HepG2 (cell line): Measurements from ENCODE around the gene ICOS. TPM values are rescaled to one million over a fixed set of nuclear protein-coding genes. Genes with fewer than 3 reads are reported as not detected.

Experiments used
- ATAC-seq: fragments of 200-7000 bp; cut with Tn5 transposase; 3 replicates; pipeline ENCODE4 v1.9.1; 2020; ENCODE audit warnings: mild to moderate bottlenecking, moderate library complexity
- BruUV-seq: library from RNA; stranded (reverse); fragments of 400-500 nt; replicated peaks from 2 replicates; lab custom pipeline; 2021; lab: Mats Ljungman, UMichigan
- CTCF ChIA-PET: fragments of 300-600 bp; formaldehyde crosslinking; extraction: SDS; loops from one replicate; lab custom pipeline; 2021; ENCODE audit warnings: low total read pairs, inconsistent platforms, low intra/inter-chr PET ratio; lab: Yijun Ruan, JAX
- POLR2A ChIA-PET: fragments of 350-600 bp; sonication (Branson Sonifier 250); formaldehyde crosslinking; loops from one replicate; lab custom pipeline; 2020; ENCODE audit warnings: antibody characterized with exemption, inconsistent platforms; lab: Yijun Ruan, JAX
- DNase-seq: peaks from one replicate; pipeline ENCODE4 v3.0.0-alpha.2; 2015; ENCODE audit warnings: low spot score
- FAIRE-seq: peaks from 3 replicates; lab custom pipeline; 2011; peaks lifted over from hg19 to GRCh38; lab: Jason Lieb, UNC
- H2AFZ ChIP-seq: one replicate; pipeline ENCODE4 v1.6.1; 2011; ENCODE audit warnings: low read length, inconsistent platforms
- H3K27ac ChIP-seq: fragments of 300-600 bp; 3 replicates; pipeline ENCODE4 v1.8.0; 2011; ENCODE audit warnings: mixed run types, mild to moderate bottlenecking, mixed read lengths, low read length, inconsistent platforms; ENCODE audit not compliant: insufficient read depth; ENCODE audit errors: extremely low read length
- H3K27me3 ChIP-seq, 2 experiments: fragments of 200-600 bp in 1 of 2; 2 replicates in 1 of 2; 3 replicates in 1 of 2; pipeline versions ENCODE4 v1.6.0 to v1.8.0; 2011; ENCODE audit warnings: low read length in 2 of 2, mild to moderate bottlenecking in 2 of 2, moderate library complexity in 2 of 2, inconsistent platforms in 1 of 2; ENCODE audit not compliant: insufficient read depth in 2 of 2, control insufficient read depth in 1 of 2
- H3K36me3 ChIP-seq, 2 experiments: fragments of 200-600 bp in 1 of 2; replicated peaks in 1 of 2; 2 replicates in 1 of 2; 3 replicates in 1 of 2; pipeline versions ENCODE4 v1.5.1 to v1.8.0; 2011; ENCODE audit warnings: low read length in 2 of 2, inconsistent platforms in 1 of 2; ENCODE audit not compliant: insufficient read depth in 2 of 2, control insufficient read depth in 1 of 2
- H3K4me1 ChIP-seq: 2 replicates; pipeline ENCODE4 v1.5.1; 2012; ENCODE audit warnings: low read length, inconsistent platforms; ENCODE audit not compliant: insufficient read depth
- H3K4me2 ChIP-seq: 2 replicates; pipeline ENCODE4 v1.6.0; 2011; ENCODE audit warnings: low read depth, low read length, inconsistent platforms
- H3K4me3 ChIP-seq, 3 experiments: fragments of 200-600 bp in 1 of 3; sonication (generic), shearing (Covaris generic) in 1 of 3; replicated peaks in 1 of 3; 2 replicates each; pipeline ENCODE4 v1.5.1; 2011 to 2016; ENCODE audit warnings: low read length in 3 of 3, inconsistent platforms in 2 of 3, low read depth in 2 of 3, mild to moderate bottlenecking in 2 of 3, control low read depth in 1 of 3, mixed read lengths in 1 of 3; ENCODE audit not compliant: insufficient read depth in 1 of 3
- H3K79me2 ChIP-seq: one replicate; pipeline ENCODE4 v1.6.1; 2011; ENCODE audit warnings: low read length, inconsistent platforms; ENCODE audit not compliant: insufficient read depth
- H3K9ac ChIP-seq: 2 replicates; pipeline ENCODE4 v1.6.0; 2011; ENCODE audit warnings: mild to moderate bottlenecking, low read depth, low read length, inconsistent platforms; ENCODE audit not compliant: insufficient read depth
- H3K9me3 ChIP-seq: 2 replicates; pipeline ENCODE4 v1.5.1; 2012; ENCODE audit warnings: mild to moderate bottlenecking, low read length
- H4K20me1 ChIP-seq: 2 replicates; pipeline ENCODE4 v1.6.0; 2011; ENCODE audit warnings: inconsistent platforms, mild to moderate bottlenecking, low read length, moderate library complexity; ENCODE audit not compliant: insufficient read depth
- ERF ChIP-seq: IDR thresholded peaks from 2 replicates; pipeline ENCODE4 v1.6.1; 2018; ENCODE audit warnings: missing biosample characterization, missing genetic modification reagents
- HNRNPK ChIP-seq: fragments of 200-400 bp; formaldehyde crosslinking; IDR thresholded peaks from 2 replicates; pipeline ENCODE4 v1.6.1; 2018; ENCODE audit warnings: low read length, low read depth, moderate library complexity, mild to moderate bottlenecking; ENCODE audit not compliant: poor library complexity, severe bottlenecking
- KLF15 ChIP-seq: sonication (generic); formaldehyde crosslinking; IDR thresholded peaks from 2 replicates; pipeline ENCODE4 v1.8.1; 2023; ENCODE audit warnings: borderline replicate concordance, mild to moderate bottlenecking, inconsistent platforms, missing genetic modification reagents, mixed read lengths
- PPARG ChIP-seq: conservative IDR thresholded peaks from 2 replicates; pipeline ENCODE4 v1.6.1; 2016; ENCODE audit warnings: missing biosample characterization, missing genetic modification reagents
- RELA ChIP-seq: sonication (generic); formaldehyde crosslinking; IDR thresholded peaks from 2 replicates; pipeline ENCODE4 v1.4.0; 2020; ENCODE audit warnings: missing genetic modification reagents
- ZBTB7B ChIP-seq: sonication (generic); formaldehyde crosslinking; IDR thresholded peaks from 2 replicates; pipeline ENCODE4 v1.4.0; 2020; ENCODE audit warnings: missing genetic modification reagents
- ZFYVE20 ChIP-seq: sonication (generic); formaldehyde crosslinking; IDR thresholded peaks from 2 replicates; pipeline ENCODE4 v1.8.0; 2023; ENCODE audit warnings: low read depth, mild to moderate bottlenecking, moderate library complexity, missing genetic modification reagents, borderline replicate concordance
- ZNF570 ChIP-seq: sonication (generic); formaldehyde crosslinking; IDR thresholded peaks from 2 replicates; pipeline ENCODE4 v1.4.0; 2020; ENCODE audit warnings: mild to moderate bottlenecking, missing genetic modification reagents, borderline replicate concordance
- ZNF761 ChIP-seq: sonication (generic); formaldehyde crosslinking; conservative IDR thresholded peaks from 2 replicates; pipeline ENCODE4 v1.4.0; 2020; ENCODE audit warnings: mild to moderate bottlenecking, missing genetic modification reagents
- ZSCAN9 ChIP-seq: IDR thresholded peaks from 2 replicates; pipeline ENCODE4 v1.6.1; 2016; ENCODE audit warnings: borderline replicate concordance
- WGBS: methylation state at CpG from one replicate; pipeline ENCODE4 v1.1.6; 2017; ENCODE audit warnings: low lambda C conversion rate; 5-methylcytosine and 5-hydroxymethylcytosine counted together
- in situ Hi-C: cut with HindIII; loops from 2 replicates; pipeline ENCODE4 v1.10.0; 2017; ENCODE audit warnings: low pct_unique_long_range_greater_than_20kb; ENCODE audit not compliant: extremely low pct_ligation_motif_present
- intact Hi-C: fragments of 100-400 bp; cut with micrococcal nuclease; formaldehyde crosslinking; loops from one replicate; pipeline ENCODE4 v1.10.0; 2022; ENCODE audit not compliant: unreplicated experiment
- polyA plus RNA-seq, 8 experiments: library from polyadenylated mRNA; depleted of rRNA in 3 of 8; stranded (reverse) in 7 of 8; unstranded in 1 of 8; fragments of >200 nt; fragmentation: Illumina TruSeq in 4 of 8; extraction: Trizol in 4 of 8; gene quantifications; 2 replicates each; pipeline versions ENCODE4 v1.2.1 to v1.2.3, GENCODE V29; 2011 to 2016; ENCODE audit warnings: low read depth in 4 of 8, missing spikeins in 1 of 8, mixed read lengths in 1 of 8; ENCODE audit not compliant: insufficient read depth in 1 of 8
- total RNA-seq, 5 experiments: library from RNA; depleted of rRNA; stranded (reverse); fragments of >200 nt; fragmentation: Illumina TruSeq; extraction: Trizol; gene quantifications; 2 replicates each; pipeline ENCODE4 v1.2.3, GENCODE V29; 2016; ENCODE audit warnings: low read depth in 1 of 5
- TF ChIP-seq, protein P1 (sequence below): IDR thresholded peaks from 2 replicates; pipeline ENCODE4 v1.6.1; 2016; ENCODE audit warnings: mild to moderate bottlenecking
- TF ChIP-seq, protein P2 (sequence below): sonication (generic); formaldehyde crosslinking; IDR thresholded peaks from 2 replicates; pipeline ENCODE4 v1.4.0; 2020; ENCODE audit warnings: missing genetic modification reagents, borderline replicate concordance
- TF ChIP-seq, protein P3 (sequence below): sonication (generic); formaldehyde crosslinking; IDR thresholded peaks from 2 replicates; pipeline ENCODE4 v1.5.0; 2020; ENCODE audit warnings: missing genetic modification reagents
- TF ChIP-seq, protein P4 (sequence below): sonication (generic); formaldehyde crosslinking; IDR thresholded peaks from 2 replicates; pipeline ENCODE4 v1.5.1; 2020; ENCODE audit warnings: mild to moderate bottlenecking, missing genetic modification reagents, borderline replicate concordance

Gene ICOS
- total and polyA plus RNA-seq, 2 of the 13 experiments (the other 11 are each of a cell fraction or from before 2014, with no cell fraction given) = not detected

DNA sequence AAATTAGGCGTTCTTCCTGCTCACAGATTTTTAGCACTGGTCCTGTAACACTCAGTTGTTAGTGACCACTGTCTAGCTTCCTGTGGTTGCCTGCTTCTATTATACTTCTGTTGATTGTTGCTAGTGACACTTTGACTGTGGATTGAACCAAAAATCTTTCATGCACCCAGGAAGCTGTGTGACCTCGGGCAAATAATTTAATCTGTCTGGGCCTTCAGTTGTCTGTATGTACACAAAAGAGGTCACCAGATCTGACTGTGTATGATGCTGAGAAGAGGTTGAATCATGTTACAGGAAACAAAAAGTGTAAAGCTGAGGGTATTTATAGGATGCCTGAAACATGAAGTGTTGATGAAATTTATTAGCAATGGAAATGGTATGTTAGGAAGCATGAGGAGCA, 12.7 kb downstream of the ICOS start:
- no peaks in the 10 kb centered on the region for H3K4me1 ChIP-seq
- no peak overlapping the region for H2AFZ ChIP-seq
- CTCF ChIA-PET = no interaction called here
- no peak for DNase-seq
- no peak overlapping the region for H3K4me3 ChIP-seq
- H3K9me3 ChIP-seq = peaks cover 2% of the 10 kb centered on the region
- H3K79me2 ChIP-seq = no peaks in the 10 kb centered on the region
- intact Hi-C loops (no loop called here), in situ Hi-C loops (no loop called here)
- H3K36me3 ChIP-seq = no peaks in the 10 kb centered on the region
- POLR2A ChIA-PET = no interaction called here
- H3K4me2 ChIP-seq = no peak overlapping the region
- H3K27me3 ChIP-seq = 0 out of 5 replicates have a peak, but pooled peaks cover 0 to 1% of the 10 kb centered on the region in 2 experiments
- no peak overlapping the region for H3K9ac ChIP-seq
- FAIRE-seq = no peak
- WGBS = 17% methylated on average over 2 of the region's 2 CpGs
- no peak for ATAC-seq
- H3K27ac ChIP-seq = no peak overlapping the region
- no peaks in the 10 kb centered on the region for H4K20me1 ChIP-seq
- no TSS peak for BruUV-seq
- TF ChIP-seq ZNF570 (CRISPR knock-in tag) (no peak), ZSCAN9 (no peak), RELA (CRISPR knock-in tag) (no peak), ZFYVE20 (CRISPR knock-in tag) (no peak), ERF (CRISPR knock-in tag) (no peak), HNRNPK (no peak), ZBTB7B (CRISPR knock-in tag) (no peak), ZNF761 (CRISPR knock-in tag) (no peak), KLF15 (CRISPR knock-in tag) (no peak), PPARG (CRISPR knock-in tag) (no peak)
- TF ChIP-seq, protein P1, sequence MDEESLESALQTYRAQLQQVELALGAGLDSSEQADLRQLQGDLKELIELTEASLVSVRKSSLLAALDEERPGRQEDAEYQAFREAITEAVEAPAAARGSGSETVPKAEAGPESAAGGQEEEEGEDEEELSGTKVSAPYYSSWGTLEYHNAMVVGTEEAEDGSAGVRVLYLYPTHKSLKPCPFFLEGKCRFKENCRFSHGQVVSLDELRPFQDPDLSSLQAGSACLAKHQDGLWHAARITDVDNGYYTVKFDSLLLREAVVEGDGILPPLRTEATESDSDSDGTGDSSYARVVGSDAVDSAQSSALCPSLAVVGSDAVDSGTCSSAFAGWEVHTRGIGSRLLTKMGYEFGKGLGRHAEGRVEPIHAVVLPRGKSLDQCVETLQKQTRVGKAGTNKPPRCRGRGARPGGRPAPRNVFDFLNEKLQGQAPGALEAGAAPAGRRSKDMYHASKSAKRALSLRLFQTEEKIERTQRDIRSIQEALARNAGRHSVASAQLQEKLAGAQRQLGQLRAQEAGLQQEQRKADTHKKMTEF (CRISPR knock-in tag) = no peak
- TF ChIP-seq, protein P2, sequence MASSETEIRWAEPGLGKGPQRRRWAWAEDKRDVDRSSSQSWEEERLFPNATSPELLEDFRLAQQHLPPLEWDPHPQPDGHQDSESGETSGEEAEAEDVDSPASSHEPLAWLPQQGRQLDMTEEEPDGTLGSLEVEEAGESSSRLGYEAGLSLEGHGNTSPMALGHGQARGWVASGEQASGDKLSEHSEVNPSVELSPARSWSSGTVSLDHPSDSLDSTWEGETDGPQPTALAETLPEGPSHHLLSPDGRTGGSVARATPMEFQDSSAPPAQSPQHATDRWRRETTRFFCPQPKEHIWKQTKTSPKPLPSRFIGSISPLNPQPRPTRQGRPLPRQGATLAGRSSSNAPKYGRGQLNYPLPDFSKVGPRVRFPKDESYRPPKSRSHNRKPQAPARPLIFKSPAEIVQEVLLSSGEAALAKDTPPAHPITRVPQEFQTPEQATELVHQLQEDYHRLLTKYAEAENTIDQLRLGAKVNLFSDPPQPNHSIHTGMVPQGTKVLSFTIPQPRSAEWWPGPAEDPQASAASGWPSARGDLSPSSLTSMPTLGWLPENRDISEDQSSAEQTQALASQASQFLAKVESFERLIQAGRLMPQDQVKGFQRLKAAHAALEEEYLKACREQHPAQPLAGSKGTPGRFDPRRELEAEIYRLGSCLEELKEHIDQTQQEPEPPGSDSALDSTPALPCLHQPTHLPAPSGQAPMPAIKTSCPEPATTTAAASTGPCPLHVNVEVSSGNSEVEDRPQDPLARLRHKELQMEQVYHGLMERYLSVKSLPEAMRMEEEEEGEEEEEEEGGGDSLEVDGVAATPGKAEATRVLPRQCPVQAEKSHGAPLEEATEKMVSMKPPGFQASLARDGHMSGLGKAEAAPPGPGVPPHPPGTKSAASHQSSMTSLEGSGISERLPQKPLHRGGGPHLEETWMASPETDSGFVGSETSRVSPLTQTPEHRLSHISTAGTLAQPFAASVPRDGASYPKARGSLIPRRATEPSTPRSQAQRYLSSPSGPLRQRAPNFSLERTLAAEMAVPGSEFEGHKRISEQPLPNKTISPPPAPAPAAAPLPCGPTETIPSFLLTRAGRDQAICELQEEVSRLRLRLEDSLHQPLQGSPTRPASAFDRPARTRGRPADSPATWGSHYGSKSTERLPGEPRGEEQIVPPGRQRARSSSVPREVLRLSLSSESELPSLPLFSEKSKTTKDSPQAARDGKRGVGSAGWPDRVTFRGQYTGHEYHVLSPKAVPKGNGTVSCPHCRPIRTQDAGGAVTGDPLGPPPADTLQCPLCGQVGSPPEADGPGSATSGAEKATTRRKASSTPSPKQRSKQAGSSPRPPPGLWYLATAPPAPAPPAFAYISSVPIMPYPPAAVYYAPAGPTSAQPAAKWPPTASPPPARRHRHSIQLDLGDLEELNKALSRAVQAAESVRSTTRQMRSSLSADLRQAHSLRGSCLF (CRISPR knock-in tag) = no peak
- TF ChIP-seq, protein P3, sequence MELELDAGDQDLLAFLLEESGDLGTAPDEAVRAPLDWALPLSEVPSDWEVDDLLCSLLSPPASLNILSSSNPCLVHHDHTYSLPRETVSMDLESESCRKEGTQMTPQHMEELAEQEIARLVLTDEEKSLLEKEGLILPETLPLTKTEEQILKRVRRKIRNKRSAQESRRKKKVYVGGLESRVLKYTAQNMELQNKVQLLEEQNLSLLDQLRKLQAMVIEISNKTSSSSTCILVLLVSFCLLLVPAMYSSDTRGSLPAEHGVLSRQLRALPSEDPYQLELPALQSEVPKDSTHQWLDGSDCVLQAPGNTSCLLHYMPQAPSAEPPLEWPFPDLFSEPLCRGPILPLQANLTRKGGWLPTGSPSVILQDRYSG (CRISPR knock-in tag) = no peak
- TF ChIP-seq, protein P4, sequence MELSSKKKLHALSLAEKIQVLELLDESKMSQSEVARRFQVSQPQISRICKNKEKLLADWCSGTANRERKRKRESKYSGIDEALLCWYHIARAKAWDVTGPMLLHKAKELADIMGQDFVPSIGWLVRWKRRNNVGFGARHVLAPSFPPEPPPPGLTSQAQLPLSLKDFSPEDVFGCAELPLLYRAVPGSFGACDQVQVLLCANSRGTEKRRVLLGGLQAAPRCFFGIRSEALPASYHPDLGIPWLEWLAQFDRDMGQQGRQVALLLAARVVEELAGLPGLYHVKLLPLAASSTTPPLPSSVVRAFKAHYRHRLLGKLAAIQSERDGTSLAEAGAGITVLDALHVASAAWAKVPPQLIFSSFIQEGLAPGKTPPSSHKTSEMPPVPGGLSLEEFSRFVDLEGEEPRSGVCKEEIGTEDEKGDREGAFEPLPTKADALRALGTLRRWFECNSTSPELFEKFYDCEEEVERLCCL (CRISPR knock-in tag) = no peak
